OCI-LY1 (cell line): ENCODE results near the gene NALCN.

ENCODE experiments used
- CTCF ChIP-seq: fragments of 200-600 bp; sonication (generic), shearing (Covaris generic); IDR thresholded peaks from 2 replicates; pipeline ENCODE4 v1.5.1; 2017; ENCODE audit warnings: mild to moderate bottlenecking, antibody characterized with exemption, low read length, moderate library complexity, mixed read lengths
- EZH2 ChIP-seq: fragments of 200-600 bp; sonication (generic), shearing (Covaris generic); IDR thresholded peaks from 2 replicates; pipeline ENCODE4 v1.8.0; 2017; ENCODE audit warnings: borderline replicate concordance, mixed run types, mild to moderate bottlenecking, antibody characterized with exemption, low read length, moderate library complexity, mixed read lengths

DNA sequence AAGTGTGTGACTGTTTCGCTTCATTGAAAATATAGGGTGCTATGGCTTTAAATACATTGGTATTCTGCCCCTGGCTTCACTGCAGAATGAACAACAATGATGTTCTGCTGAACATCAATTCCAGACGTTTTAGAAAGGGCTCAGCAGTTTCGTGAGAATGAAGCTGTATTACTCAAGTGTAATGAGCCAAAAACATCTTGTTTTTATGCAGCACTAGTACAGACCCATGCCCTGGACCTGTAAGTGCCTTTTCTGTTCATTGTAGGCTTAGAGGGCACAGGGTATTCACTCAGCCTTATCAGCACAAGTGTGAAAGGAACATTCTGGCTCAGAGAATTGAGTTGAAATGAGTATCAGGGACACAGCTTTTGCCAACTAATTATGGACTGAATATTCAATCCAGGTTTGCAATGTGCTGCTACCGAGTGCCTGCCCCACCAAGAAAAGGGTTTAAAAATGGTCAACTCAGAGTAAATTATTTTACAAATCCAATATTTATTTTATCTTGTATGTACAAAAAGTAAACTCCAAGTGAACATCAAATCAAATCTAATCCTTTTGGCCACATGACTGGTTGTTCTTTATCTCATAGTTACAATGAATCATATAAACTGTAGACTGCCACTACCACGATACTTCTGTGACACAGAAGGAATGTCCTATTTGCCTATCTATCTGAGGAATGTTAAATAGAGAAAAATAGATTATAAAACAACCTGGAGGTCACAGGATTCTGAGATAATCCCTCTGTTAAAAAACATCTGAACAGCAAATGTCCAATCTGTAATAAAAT is 362.8 kb downstream of the NALCN start:
- TF ChIP-seq CTCF (no peak), EZH2 (no peak)
